Natural killer cell (primary cell): ENCODE measurements around the gene DVL2. TPM values are rescaled to one million over a fixed set of nuclear protein-coding genes. Genes with fewer than 3 reads are reported as not detected.

Experiments
- ATAC-seq, 3 donors: fragments of 150-1000 bp in 2 of 3; fragments of 200-7000 bp in 1 of 3; cut with Tn5 transposase; 1 replicate in 1 of 3; 2 replicates in 2 of 3; pipeline ENCODE4 v1.10.0; 2021; ENCODE audit warnings: mild to moderate bottlenecking in 2 of 3, moderate library complexity in 2 of 3
- DNase-seq, 2 donors: peaks; one replicate each; pipeline versions ENCODE4 v3.0.0 to v3.0.0-alpha.2; 2013 to 2021; ENCODE audit warnings: mixed read lengths in 1 of 2
- H3K27ac ChIP-seq: one replicate; pipeline ENCODE4 v1.5.1; 2013; ENCODE audit warnings: mild to moderate bottlenecking, low read length
- H3K27me3 ChIP-seq: one replicate; pipeline ENCODE4 v1.6.1; 2013; ENCODE audit warnings: low read length; ENCODE audit not compliant: control insufficient read depth, insufficient read depth
- H3K36me3 ChIP-seq: one replicate; pipeline ENCODE4 v1.6.1; 2013; ENCODE audit warnings: low read length; ENCODE audit not compliant: control insufficient read depth, insufficient read depth
- H3K4me1 ChIP-seq: one replicate; pipeline ENCODE4 v1.6.1; 2013; ENCODE audit warnings: low read length; ENCODE audit not compliant: control insufficient read depth, insufficient read depth
- H3K4me3 ChIP-seq: one replicate; pipeline ENCODE4 v1.5.1; 2013; ENCODE audit warnings: low read length
- H3K9me3 ChIP-seq: one replicate; pipeline ENCODE4 v1.6.1; 2013; ENCODE audit warnings: low read length; ENCODE audit not compliant: control insufficient read depth, insufficient read depth
- H3K27ac Mint-ChIP-seq, 2 donors: one replicate each; pipeline ENCODE4 v1.8.0; 2022; ENCODE audit warnings: mild to moderate bottlenecking in 2 of 2, mixed read lengths in 2 of 2, moderate library complexity in 1 of 2
- H3K27me3 Mint-ChIP-seq, 2 donors: one replicate each; pipeline ENCODE4 v1.8.0; 2022; ENCODE audit warnings: low read depth in 2 of 2, mixed read lengths in 2 of 2
- H3K36me3 Mint-ChIP-seq: one replicate; pipeline ENCODE4 v1.8.0; 2022; ENCODE audit warnings: mixed read lengths
- H3K4me1 Mint-ChIP-seq, 2 donors: one replicate each; pipeline ENCODE4 v1.8.0; 2022; ENCODE audit warnings: mixed read lengths in 2 of 2
- H3K4me3 Mint-ChIP-seq: one replicate; pipeline ENCODE4 v1.8.0; 2022; ENCODE audit warnings: mild to moderate bottlenecking, moderate library complexity, mixed read lengths
- H3K9me3 Mint-ChIP-seq, 2 donors: one replicate each; pipeline ENCODE4 v1.8.0; 2022; ENCODE audit warnings: mixed read lengths in 2 of 2
- WGBS: methylation state at CpG from one replicate; pipeline ENCODE4 v1.1.7; 2013; ENCODE audit warnings: missing lambda C conversion rate; ENCODE audit not compliant: insufficient coverage; 5-methylcytosine and 5-hydroxymethylcytosine counted together
- intact Hi-C: fragments of 100-400 bp; cut with micrococcal nuclease; formaldehyde crosslinking; loops from one replicate; pipeline ENCODE4 v1.14.2; 2022
- total RNA-seq, 4 donors: library from RNA; stranded (reverse); fragments of 120-200 nt in 1 of 4; gene quantifications; one replicate each; pipeline versions ENCODE4 v1.2.3 to v1.2.4, GENCODE V29; 2013 to 2022
- TF ChIP-seq, protein P1 (sequence below): fragments of 200-600 bp; IDR thresholded peaks from one replicate; pipeline ENCODE4 v1.8.0; 2022; ENCODE audit warnings: antibody characterized with exemption

DVL2 gene
- total RNA-seq, 3 donors from 2014 or later (not counting 1 experiment from before 2014, with no cell fraction given): 46.5 to 66.6 (median 61.5) TPM

DNA sequence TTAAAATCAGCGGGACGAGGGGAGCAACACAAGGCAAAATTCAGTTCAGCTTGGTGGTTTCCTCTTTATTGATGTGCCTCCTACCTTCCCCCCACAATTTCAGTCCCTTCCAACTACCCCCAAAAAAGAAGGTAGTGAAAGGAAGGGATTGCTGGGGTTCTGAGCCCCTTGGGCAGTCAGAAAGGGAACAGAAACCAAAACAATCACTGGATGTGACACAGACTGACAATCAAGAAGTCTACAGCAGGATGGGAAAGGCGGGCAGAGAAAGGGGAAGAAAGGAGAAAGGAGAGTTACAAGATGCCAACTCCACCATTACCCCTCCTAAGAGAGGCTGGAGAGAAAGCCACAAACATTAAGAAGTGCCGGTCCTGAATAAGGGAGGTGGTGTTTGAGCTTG, 6.1 kb upstream of the DVL2 start:
- Histone ChIP-seq H3K36me3 (peaks cover 31% of the 10 kb centered on the region), H3K4me3 (no peak overlapping the region), H3K4me1 (peaks cover 46% of the 10 kb centered on the region), H3K27ac (peak overlapping the region; percentile 83), H3K9me3 (no peaks in the 10 kb centered on the region), H3K27me3 (no peaks in the 10 kb centered on the region)
- Mint-ChIP-seq H3K4me3 (peak overlapping the region; percentile 96), H3K9me3 (no peaks in the 10 kb centered on the region), H3K4me1 (peaks cover 55 to 68% of the 10 kb centered on the region in 2 donors), H3K27me3 (no peaks in the 10 kb centered on the region), H3K36me3 (no peaks in the 10 kb centered on the region), H3K27ac (peak overlapping the region; percentile 97 to 99)
- WGBS: 52% methylated on average over 2 of the region's 4 CpGs
- intact Hi-C loops: no loop called here
- DNase-seq (no peak), ATAC-seq (no peak)
- TF ChIP-seq, protein P1, sequence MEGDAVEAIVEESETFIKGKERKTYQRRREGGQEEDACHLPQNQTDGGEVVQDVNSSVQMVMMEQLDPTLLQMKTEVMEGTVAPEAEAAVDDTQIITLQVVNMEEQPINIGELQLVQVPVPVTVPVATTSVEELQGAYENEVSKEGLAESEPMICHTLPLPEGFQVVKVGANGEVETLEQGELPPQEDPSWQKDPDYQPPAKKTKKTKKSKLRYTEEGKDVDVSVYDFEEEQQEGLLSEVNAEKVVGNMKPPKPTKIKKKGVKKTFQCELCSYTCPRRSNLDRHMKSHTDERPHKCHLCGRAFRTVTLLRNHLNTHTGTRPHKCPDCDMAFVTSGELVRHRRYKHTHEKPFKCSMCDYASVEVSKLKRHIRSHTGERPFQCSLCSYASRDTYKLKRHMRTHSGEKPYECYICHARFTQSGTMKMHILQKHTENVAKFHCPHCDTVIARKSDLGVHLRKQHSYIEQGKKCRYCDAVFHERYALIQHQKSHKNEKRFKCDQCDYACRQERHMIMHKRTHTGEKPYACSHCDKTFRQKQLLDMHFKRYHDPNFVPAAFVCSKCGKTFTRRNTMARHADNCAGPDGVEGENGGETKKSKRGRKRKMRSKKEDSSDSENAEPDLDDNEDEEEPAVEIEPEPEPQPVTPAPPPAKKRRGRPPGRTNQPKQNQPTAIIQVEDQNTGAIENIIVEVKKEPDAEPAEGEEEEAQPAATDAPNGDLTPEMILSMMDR: no peak

DNA sequence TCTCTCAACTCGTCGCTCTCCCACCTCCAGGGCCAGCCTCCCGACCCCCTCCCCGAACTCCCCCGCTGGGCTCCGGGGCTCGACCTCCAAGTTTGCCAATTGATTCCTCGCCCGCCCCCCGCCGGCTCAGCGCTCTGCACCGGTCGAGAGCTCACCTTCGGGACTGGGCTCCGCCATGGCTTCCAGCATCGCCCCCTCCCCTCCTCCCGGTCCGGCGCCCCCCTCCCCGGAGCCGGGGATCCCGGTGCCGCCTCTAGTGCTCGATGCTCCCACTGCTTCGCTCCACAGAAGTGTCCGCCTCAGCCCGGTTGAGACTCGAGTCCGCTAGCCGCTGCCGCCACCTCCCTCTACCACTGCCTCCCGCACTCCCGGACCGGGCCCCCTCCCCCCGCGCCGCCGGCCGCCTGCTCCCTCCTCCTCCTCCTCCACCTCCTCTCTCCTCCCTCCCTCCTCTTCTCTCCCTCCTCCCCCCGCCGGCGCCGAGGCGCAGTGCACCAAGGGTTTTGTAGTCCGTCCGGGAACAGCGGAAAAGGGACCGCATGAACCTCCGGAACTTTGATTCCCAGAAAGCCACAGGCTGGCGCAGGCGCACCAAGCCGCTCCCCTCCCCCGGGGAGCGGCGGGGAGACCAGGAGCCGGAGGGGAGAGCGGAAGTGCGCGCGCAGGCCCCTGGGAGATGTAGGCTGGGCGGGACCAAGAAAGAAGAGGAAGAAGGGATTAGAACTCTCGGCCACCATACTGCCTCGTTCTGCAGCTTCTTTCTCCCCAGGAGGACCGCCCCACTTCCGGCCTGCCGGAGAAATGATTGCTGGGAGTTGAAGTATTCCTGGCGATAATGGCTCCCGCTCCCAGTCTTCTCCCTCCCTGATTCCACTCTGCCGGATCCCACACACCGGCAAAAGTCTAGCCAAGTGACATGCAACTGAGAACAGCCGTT, 5.0 kb upstream of the DVL2 start, which contains the start of gene PHF23:
Gene PHF23, minus strand, starts transcription at position 367 of the 937 bp plus-strand sequence. Its CDS starts 178 bp downstream, at position 189.
- no peaks in the 10 kb centered on the region for H3K27me3 Mint-ChIP-seq
- peak within 1 kb of the TSS; percentile 87 for H3K4me3 ChIP-seq
- under 1% methylated on average over 72 of the region's 72 CpGs for WGBS
- H3K27me3 ChIP-seq: no peaks in the 10 kb centered on the region
- peak within 1 kb of the TSS; percentile 97 to 99 for H3K27ac Mint-ChIP-seq
- intact Hi-C loops: loop anchor here (2.0 kb wide), 1 partner anchor 13 kb away; the partner anchor contains the start of gene ELP5
- peak; percentile 85 to 99 for DNase-seq
- no peaks in the 10 kb centered on the region for H3K36me3 Mint-ChIP-seq
- TF ChIP-seq, protein P1: no peak
- peak within 1 kb of the TSS; percentile 96 for H3K4me3 Mint-ChIP-seq
- no peaks in the 10 kb centered on the region for H3K9me3 ChIP-seq
- peaks cover 30% of the 10 kb centered on the region for H3K36me3 ChIP-seq
- peaks cover 61 to 77% of the 10 kb centered on the region in 2 donors for H3K4me1 Mint-ChIP-seq
- H3K27ac ChIP-seq: peak within 1 kb of the TSS; percentile 80
- peaks cover 53% of the 10 kb centered on the region for H3K4me1 ChIP-seq
- peak; percentile 56 to 77 (median 68) for ATAC-seq
- no peaks in the 10 kb centered on the region for H3K9me3 Mint-ChIP-seq

DNA sequence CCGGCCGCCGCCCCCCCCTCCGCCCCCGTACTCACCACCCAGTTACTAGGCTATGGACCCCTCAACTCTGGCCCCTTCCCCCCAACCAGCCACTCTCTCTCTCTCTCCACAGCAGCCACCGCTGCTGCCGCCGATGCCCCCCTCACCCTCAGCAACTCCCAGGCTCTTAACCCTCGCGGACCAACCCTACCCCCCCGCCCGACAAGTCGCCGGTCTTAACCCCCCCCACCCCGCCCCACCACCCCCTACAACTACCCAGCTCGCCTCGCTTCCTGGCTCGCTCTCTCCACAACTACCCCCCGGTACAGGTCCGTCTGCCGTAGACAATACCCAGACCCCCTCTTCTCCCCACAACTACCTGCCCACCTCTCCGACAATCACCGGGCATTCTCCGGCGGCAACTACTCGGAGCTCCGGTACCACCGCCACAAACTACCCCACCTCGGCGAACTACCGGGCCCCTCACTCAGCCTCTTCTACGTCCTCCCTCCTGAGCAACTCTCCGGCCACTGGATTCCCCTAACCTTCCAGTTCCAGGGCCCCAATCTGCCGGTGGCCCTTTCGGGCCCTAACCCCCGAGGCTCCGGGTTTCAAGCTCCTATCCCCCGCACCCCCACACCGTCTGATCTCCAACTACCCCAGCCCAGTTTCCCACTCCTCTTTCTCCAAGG, 4.2 kb upstream of the DVL2 start:
- peak overlapping the region; percentile 97 to 99 for H3K27ac Mint-ChIP-seq
- peaks cover 64 to 84% of the 10 kb centered on the region in 2 donors for H3K4me1 Mint-ChIP-seq
- H3K9me3 ChIP-seq: no peaks in the 10 kb centered on the region
- peak; percentile 39 to 60 for DNase-seq
- TF ChIP-seq, protein P1: no peak
- peak overlapping the region; percentile 80 for H3K27ac ChIP-seq
- no peaks in the 10 kb centered on the region for H3K27me3 Mint-ChIP-seq
- H3K27me3 ChIP-seq: no peaks in the 10 kb centered on the region
- intact Hi-C loops: loop anchor here (2.0 kb wide), 1 partner anchor 14 kb away; the partner anchor contains the start of gene ELP5
- peak overlapping the region; percentile 96 for H3K4me3 Mint-ChIP-seq
- no peak for ATAC-seq
- peaks cover 56% of the 10 kb centered on the region for H3K4me1 ChIP-seq
- H3K4me3 ChIP-seq: peak overlapping the region; percentile 87
- WGBS: 0% methylated on average over 27 of the region's 39 CpGs
- peaks cover 25% of the 10 kb centered on the region for H3K36me3 ChIP-seq
- H3K9me3 Mint-ChIP-seq: no peaks in the 10 kb centered on the region
- no peaks in the 10 kb centered on the region for H3K36me3 Mint-ChIP-seq
